GM18951 (cell line): Measurements from ENCODE around the gene MCF2L2.

Experiments used
- POLR2A ChIP-seq: IDR thresholded peaks from 4 replicates; pipeline ENCODE4 v1.6.1; 2011; ENCODE audit warnings: mild to moderate bottlenecking; ENCODE audit not compliant: insufficient read length, insufficient read depth; ENCODE audit errors: extremely low read depth
- in situ Hi-C: fragments of 300-500 bp; cut with MboI; formaldehyde crosslinking; loops from one replicate; pipeline ENCODE4 v1.12.0; 2022; ENCODE audit warnings: low sequenced_read_pairs, mixed read lengths, inconsistent platforms; ENCODE audit not compliant: unreplicated experiment

Gene MCF2L2

GRCh38 chr3:183331498-183331897, 96.9 kb downstream of the MCF2L2 start:
- in situ Hi-C loops, result no loop called here

DNA sequence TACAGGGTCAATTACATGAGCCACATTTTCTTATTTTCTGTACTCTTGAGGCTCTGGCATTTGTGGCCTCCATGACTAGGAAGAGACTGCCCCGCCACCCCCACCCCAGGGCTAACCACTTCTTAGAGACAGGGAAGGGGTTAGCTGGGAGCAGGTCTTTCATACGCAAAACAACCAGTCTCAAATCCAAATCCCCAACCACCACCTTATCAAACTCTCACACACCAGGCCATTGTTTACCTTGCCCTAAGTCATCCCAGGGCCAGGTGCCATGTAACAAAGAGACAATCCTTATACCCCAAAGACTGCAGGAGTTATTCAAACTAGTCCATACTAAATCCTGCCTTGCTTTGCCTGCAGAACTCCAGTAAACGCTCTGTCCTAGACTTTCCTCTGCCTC, 97.5 kb downstream of the MCF2L2 start:
- no peak for TF ChIP-seq POLR2A
- in situ Hi-C loops, result no loop called here

More at GRCh38 chr3:183331498-183331897, 96.9 kb downstream of the MCF2L2 start:
- no peak for TF ChIP-seq POLR2A

- TF ChIP-seq POLR2A, result no peak
- in situ Hi-C loops, result no loop called here
These were observed 98.9 kb downstream of the MCF2L2 start for GRCh38 chr3:183329543-183329942.

DNA sequence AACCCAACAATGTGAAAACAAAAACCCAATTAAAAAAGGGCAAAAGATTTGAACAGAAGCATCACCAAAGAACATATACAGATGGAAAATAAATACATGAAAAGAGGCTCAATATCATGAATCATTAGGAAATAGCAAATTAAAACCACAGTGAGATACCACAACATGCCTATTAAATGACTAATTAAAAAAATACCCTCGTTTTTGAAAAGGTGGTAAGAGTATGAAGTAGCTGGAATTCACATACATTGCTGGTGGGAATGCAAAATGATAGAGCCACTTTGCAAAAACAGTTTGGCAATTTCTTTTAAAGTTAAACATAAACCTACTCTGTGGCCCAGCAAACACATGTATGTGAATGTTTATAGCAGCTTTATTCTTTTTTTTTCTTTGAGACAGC, 99.6 kb downstream of the MCF2L2 start:
- in situ Hi-C loops, result no loop called here
- no peak for TF ChIP-seq POLR2A

GRCh38 chr3:183328164-183328563, 100.3 kb downstream of the MCF2L2 start:
- in situ Hi-C loops, result no loop called here
- no peak for TF ChIP-seq POLR2A

GRCh38 chr3:183327343-183327742, 101.1 kb downstream of the MCF2L2 start:
- no peak for TF ChIP-seq POLR2A
- in situ Hi-C loops, result no loop called here

DNA sequence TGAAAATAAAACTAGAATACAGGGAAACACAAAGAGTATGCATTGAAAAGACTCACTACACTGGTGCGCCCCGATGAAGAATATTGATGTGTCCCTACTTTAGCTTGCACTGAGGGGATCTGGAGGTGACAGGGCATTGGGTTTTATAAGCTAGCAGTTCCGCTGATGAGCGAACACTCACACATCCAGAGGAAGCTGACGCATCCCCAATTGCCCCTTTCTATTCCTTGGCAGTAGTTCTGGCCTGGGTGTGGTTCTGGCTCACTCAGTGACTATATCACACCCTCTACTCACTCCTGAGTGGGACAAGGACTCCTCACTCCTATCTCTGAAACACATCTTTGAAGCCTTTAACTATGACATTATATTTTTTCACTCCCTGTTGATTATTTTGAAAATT, 104.3 kb downstream of the MCF2L2 start:
- in situ Hi-C loops, result no loop called here
- no peak for TF ChIP-seq POLR2A

- TF ChIP-seq POLR2A, result no peak
- in situ Hi-C loops, result no loop called here
These were observed 109.0 kb downstream of the MCF2L2 start for GRCh38 chr3:183319371-183319770.

DNA sequence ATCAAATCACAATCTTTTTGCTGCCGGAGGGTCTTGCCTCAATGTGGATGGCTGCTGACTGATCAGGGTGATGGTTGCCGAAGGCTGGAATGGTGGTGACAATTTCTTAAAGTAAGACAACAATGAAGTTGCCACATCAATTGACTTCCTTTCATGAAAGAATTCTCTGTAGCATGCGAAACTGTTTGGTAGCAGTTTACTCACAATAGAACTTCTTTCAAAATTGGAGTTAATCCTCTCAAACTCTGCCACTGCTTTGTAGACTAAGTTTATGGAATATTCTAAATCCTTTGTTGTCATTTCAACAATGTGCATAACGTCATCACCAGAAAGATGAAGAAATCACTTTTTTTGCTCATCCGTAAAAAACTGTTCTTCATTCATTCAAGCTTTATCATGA, 109.5 kb downstream of the MCF2L2 start:
- TF ChIP-seq POLR2A, result no peak
- in situ Hi-C loops, result no loop called here

- no peak for TF ChIP-seq POLR2A
- in situ Hi-C loops, result no loop called here
These were observed 110.2 kb downstream of the MCF2L2 start for GRCh38 chr3:183317886-183318865.

GRCh38 chr3:183317271-183317670, 111.1 kb downstream of the MCF2L2 start:
- in situ Hi-C loops, result no loop called here
- no peak for TF ChIP-seq POLR2A

DNA sequence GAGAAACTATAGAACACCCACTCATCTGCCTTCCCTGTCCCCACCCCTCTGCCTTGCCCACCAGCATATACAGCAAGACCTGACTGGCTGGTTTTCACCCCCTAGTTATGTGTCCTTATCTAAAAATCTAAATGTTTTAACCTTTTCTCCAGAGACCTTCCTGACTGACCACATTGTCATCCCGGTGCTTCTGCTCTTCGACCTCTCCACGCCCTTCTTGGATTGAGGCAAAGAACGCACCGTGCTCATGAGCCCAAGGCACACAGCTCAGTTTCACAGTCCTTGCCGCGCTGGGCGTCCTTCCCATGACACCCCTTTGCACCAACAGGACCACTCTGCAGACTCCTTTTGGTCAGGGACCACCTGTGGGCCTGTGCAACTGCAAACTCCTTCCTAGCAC, 112.7 kb downstream of the MCF2L2 start:
- in situ Hi-C loops, result no loop called here
- no peak for TF ChIP-seq POLR2A

- in situ Hi-C loops, result no loop called here
- no peak for TF ChIP-seq POLR2A
These were observed 114.7 kb downstream of the MCF2L2 start for GRCh38 chr3:183313764-183314163.

- in situ Hi-C loops, result no loop called here
These were observed 115.1 kb downstream of the MCF2L2 start for GRCh38 chr3:183313351-183313750.

More at GRCh38 chr3:183313351-183313750, 115.1 kb downstream of the MCF2L2 start:
- no peak for TF ChIP-seq POLR2A
